Retina (tissue), 1 donor: ENCODE data around the gene LPCAT1.

Source experiments
- DNase-seq: peaks from one replicate; pipeline ENCODE4 v3.0.0-alpha.2; 2016

The LPCAT1 gene

GRCh38 chr5:1419476-1420210, 104.1 kb downstream of the LPCAT1 start:
- DNase-seq = no peak

- no peak for DNase-seq
Measured at GRCh38 chr5:1418921-1419280, 104.9 kb downstream of the LPCAT1 start.

DNA sequence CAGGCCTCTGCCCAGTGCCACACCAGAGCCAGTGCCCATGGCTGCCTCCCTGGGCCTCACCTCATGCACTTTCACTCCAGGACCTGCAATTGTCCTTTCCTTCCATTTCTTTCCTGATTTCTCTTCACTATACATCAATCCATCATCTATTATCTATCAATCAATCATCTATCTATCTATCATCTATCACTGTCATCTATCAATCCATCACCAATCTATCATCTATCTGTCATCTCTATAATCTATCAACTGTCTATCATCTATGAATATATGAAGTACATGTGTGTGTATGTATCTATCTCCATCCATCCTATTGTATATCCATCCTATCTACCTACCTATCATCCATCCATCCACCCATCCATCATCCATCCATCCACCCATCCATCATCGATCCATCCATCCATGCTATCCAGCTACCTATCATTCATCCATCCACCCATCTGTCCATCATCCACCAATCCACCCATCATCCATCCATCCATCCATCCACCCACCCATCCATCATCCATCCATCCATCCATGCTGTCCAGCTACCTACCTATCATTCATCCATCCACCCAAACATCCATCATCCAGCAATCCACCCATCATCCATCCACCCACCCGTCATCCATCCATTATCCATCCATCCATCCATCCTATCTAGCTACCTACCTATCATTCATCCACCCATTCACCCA, 105.4 kb downstream of the LPCAT1 start:
- DNase-seq = no peak

- DNase-seq = no peak
Measured at GRCh38 chr5:1417586-1418225, 106.1 kb downstream of the LPCAT1 start.

DNA sequence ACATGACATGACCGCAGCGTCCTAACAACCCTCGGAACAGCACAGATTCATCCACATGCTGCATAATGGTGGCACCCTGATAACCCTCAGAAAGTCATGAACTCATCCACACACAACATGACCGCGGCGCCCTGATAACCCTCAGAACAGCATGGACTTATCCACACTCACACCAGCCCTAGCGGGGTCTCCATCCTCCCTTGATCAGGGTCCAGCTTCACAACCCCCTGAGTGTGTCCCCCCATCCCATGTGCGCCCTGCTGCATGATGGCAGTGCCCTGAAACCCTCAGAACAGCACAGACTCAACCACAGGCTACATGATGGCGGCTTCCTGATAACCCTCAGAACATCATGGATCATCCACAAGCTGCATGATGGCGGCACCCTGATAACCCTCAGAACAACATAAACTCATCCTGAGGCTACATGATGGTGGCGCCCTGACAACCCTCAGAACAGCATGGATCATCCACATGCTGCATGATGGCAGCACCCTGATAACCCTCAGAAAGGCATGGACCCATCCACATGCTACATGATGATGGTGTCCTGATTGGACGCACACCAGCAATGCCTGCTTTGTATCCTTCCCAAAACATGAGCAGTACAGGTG, 106.8 kb downstream of the LPCAT1 start:
- no peak for DNase-seq

DNA sequence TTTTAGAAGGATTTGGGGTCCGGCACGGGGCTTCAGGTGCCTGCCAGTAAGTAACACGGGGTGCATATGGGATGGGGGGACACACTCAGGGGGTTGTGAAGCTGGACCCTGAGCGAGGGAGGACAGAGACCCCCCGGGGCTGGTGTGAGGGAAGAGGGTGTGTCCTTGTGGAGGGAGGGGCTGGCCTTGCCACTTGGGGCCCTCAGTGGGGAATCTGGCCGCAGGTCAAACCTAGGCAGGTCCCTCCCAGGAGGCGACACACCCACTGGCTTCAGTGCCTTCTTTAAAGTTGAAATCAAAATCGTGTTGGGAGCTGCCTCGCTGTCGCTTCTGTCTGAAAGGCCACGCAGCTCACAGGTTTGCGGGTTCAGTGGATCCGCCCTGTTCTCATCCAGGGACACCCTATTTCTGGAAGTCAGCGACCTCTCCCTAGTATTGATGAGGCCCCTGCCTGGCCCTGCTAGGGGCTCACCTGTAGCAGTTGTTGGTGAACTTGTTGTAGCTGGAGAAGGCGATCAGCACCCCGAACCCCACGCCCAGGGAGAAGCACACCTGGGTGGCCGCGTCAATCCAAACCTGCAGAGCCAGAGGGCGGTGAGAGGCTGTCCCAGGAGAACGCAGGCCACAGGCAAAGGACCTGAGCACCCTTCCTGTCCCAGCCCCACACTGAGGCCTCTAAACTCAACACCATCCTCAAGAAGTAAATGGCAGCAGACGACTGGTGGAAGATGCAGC, 108.0 kb downstream of the LPCAT1 start:
- no peak for DNase-seq

GRCh38 chr5:1415059-1415425, 108.7 kb downstream of the LPCAT1 start:
- no peak for DNase-seq

GRCh38 chr5:1414311-1415058, 109.3 kb downstream of the LPCAT1 start:
- no peak for DNase-seq

DNA sequence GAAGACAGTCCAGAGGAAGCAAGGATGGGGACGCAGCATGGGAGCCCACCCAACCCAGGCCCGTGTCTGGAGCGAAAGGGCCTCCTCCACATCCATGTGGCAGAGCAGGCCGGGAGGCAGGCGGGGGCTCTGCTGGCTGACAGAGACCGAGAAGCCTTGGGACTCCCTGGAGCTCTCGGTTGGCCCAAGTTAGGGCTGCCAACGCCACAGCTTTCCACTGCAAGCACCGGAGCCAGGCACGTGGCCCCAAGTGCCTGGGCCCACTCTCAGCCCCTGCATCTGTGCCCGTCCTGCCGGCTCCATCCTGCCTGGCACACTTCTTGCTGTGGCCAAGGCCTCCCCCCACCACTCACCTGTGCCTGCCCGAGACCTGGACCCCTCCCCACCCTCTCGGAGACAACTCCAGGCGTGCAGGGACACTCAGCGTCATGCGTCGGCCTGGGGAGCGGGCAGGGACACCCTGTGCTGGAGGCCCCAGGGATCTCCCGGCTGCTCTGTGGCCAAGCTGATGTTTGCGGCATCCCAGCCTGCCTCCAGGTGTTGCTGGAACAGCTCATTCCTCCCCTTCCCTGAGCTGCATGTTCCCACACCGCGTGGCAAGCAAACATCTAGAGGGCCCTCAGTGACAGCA, 110.0 kb downstream of the LPCAT1 start:
- no peak for DNase-seq

GRCh38 chr5:1413211-1413610, 110.5 kb downstream of the LPCAT1 start:
- no peak for DNase-seq

DNA sequence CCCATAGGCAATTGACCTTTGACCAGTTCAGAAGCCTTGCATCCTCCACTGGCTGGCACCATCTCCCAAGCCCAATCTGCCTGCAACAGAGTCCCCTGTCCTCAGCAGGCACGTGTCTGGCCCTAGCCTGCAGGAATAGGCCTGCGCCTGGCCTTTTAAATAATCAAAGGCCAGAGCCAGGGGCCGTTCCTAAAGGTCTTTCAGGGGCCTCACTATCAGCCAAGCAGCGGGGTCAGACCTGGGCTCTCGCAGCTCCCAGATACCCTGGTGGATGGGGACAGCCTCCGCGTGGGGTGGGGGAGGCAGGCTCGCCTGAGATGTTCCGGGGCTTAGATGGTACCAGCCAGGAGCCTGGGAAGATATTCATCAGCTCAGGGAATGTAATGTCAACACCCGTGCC, 111.1 kb downstream of the LPCAT1 start:
- DNase-seq = no peak

DNA sequence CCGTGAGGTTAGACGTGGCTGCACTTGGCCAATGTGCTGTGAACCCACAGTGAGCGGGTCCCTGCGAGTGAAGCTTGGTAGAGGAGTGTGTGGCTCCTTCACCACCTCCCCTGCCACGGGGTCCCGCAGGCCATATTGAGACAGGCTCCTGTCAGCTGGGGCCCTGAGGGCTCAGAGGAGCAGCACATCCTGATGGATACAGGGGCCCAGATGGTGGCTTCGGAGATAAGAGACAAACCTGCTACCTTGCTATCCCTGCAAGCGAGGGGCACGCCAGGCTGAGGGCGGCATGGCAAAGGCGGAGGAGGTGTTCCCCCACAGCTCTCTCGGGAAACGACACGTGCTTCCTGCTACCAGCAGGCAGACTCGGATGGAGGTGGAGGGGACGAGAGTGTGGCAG, 111.6 kb downstream of the LPCAT1 start:
- no peak for DNase-seq
